MM.1S (cell line): ENCODE results near the gene DLG4.

Source experiments
- DNase-seq: peaks from one replicate; pipeline ENCODE4 v3.0.0-alpha.2; 2015
- H2AFZ ChIP-seq: fragments of 300-600 bp; sonication (generic); 2 replicates; pipeline ENCODE4 v1.6.0; 2016; ENCODE audit warnings: antibody characterized with exemption, low read length
- H3F3A ChIP-seq: fragments of 300-600 bp; sonication (generic); 2 replicates; pipeline ENCODE4 v1.6.1; 2016; ENCODE audit warnings: mild to moderate bottlenecking, antibody characterized with exemption, low read length, moderate library complexity, mixed read lengths; ENCODE audit not compliant: insufficient read depth
- H3K27ac ChIP-seq: fragments of 300-600 bp; sonication (generic); 2 replicates; pipeline ENCODE4 v1.5.1; 2016; ENCODE audit warnings: mild to moderate bottlenecking, low read length
- H3K27me3 ChIP-seq: fragments of 300-600 bp; sonication (generic); replicated peaks from 2 replicates; pipeline ENCODE4 v1.6.0; 2016; ENCODE audit warnings: low read length; ENCODE audit not compliant: insufficient read depth
- H3K36me3 ChIP-seq: fragments of 300-600 bp; sonication (generic); replicated peaks from 2 replicates; pipeline ENCODE4 v1.6.1; 2016; ENCODE audit warnings: mild to moderate bottlenecking, low read length, mixed read lengths; ENCODE audit not compliant: insufficient read depth
- H3K4me1 ChIP-seq: fragments of 300-600 bp; sonication (generic); 2 replicates; pipeline ENCODE4 v1.6.1; 2016; ENCODE audit warnings: low read length, mixed read lengths
- H3K4me2 ChIP-seq: fragments of 300-600 bp; sonication (generic); 2 replicates; pipeline ENCODE4 v1.6.0; 2016; ENCODE audit warnings: low read depth, low read length
- H3K4me3 ChIP-seq: fragments of 300-600 bp; sonication (generic); 2 replicates; pipeline ENCODE4 v1.5.1; 2016; ENCODE audit warnings: low read length, mixed read lengths
- H3K79me2 ChIP-seq: fragments of 300-600 bp; sonication (generic); 2 replicates; pipeline ENCODE4 v1.6.1; 2016; ENCODE audit warnings: mixed run types, low read length, mixed read lengths
- H3K9ac ChIP-seq: fragments of 300-600 bp; sonication (generic); 2 replicates; pipeline ENCODE4 v1.6.1; 2016; ENCODE audit warnings: low read length, mixed read lengths
- H3K9me2 ChIP-seq: fragments of 300-600 bp; sonication (generic); replicated peaks from 2 replicates; pipeline ENCODE4 v1.6.1; 2016; ENCODE audit warnings: mild to moderate bottlenecking, low read length, mixed read lengths; ENCODE audit not compliant: insufficient read depth
- H3K9me3 ChIP-seq: fragments of 300-600 bp; sonication (generic); replicated peaks from 2 replicates; pipeline ENCODE4 v1.6.1; 2016; ENCODE audit warnings: mild to moderate bottlenecking, low read length, mixed read lengths; ENCODE audit not compliant: insufficient read depth
- H4K20me1 ChIP-seq: fragments of 300-600 bp; sonication (generic); 2 replicates; pipeline ENCODE4 v1.6.1; 2016; ENCODE audit warnings: mild to moderate bottlenecking, low read length, moderate library complexity, mixed read lengths; ENCODE audit not compliant: insufficient read depth
- CTCF ChIP-seq: fragments of 300-600 bp; sonication (generic); IDR thresholded peaks from 2 replicates; pipeline ENCODE4 v1.5.1; 2016; ENCODE audit warnings: antibody characterized with exemption, low read length, mixed read lengths
- EZH2 ChIP-seq: fragments of 300-600 bp; sonication (generic); optimal IDR thresholded peaks from 2 replicates; pipeline ENCODE3; 2017; ENCODE audit warnings: low read depth, mild to moderate bottlenecking, antibody characterized with exemption, low read length, mixed read lengths
- EZH2phosphoT487 ChIP-seq: fragments of 300-600 bp; sonication (generic); IDR thresholded peaks from 2 replicates; pipeline ENCODE4 v1.6.1; 2018; ENCODE audit warnings: antibody characterized with exemption, low read length

Gene DLG4

GRCh38 chr17:7217113-7217987 is 2.3 kb downstream of the DLG4 start:
- Histone ChIP-seq H3F3A (no peaks in the 10 kb centered on the region), H3K36me3 (no peaks in the 10 kb centered on the region), H4K20me1 (no peaks in the 10 kb centered on the region), H3K4me1 (peaks cover 24% of the 10 kb centered on the region), H3K9me2 (no peaks in the 10 kb centered on the region), H3K27me3 (peaks cover 31% of the 10 kb centered on the region), H2AFZ (no peak overlapping the region), H3K27ac (no peak overlapping the region), H3K79me2 (peaks cover 29% of the 10 kb centered on the region), H3K9ac (no peak overlapping the region), H3K4me3 (no peak overlapping the region), H3K9me3 (no peaks in the 10 kb centered on the region), H3K4me2 (no peak overlapping the region)
- no peak for TF ChIP-seq EZH2
- TF ChIP-seq EZH2phosphoT487 = no peak
- no peak for TF ChIP-seq CTCF
- no peak for DNase-seq

GRCh38 chr17:7216242-7217112 is 3.2 kb downstream of the DLG4 start:
- Histone ChIP-seq H3K9ac (no peak overlapping the region), H3K4me2 (no peak overlapping the region), H3K79me2 (peaks cover 22% of the 10 kb centered on the region), H3K9me2 (no peaks in the 10 kb centered on the region), H3K9me3 (no peaks in the 10 kb centered on the region), H3K4me3 (no peak overlapping the region), H3K4me1 (peaks cover 24% of the 10 kb centered on the region), H3K27me3 (peaks cover 37% of the 10 kb centered on the region), H4K20me1 (no peaks in the 10 kb centered on the region), H3K36me3 (no peaks in the 10 kb centered on the region), H3F3A (no peaks in the 10 kb centered on the region), H3K27ac (no peak overlapping the region), H2AFZ (no peak overlapping the region)
- TF ChIP-seq EZH2phosphoT487 (no peak), EZH2 (no peak), CTCF (no peak)
- DNase-seq = no peak

GRCh38 chr17:7215652-7216180 is 3.9 kb downstream of the DLG4 start:
- no peak overlapping the region for H3K4me3 ChIP-seq

More at GRCh38 chr17:7215652-7216180, 3.9 kb downstream of the DLG4 start:
- H3K79me2 ChIP-seq = peaks cover 14% of the 10 kb centered on the region
- H4K20me1 ChIP-seq = no peaks in the 10 kb centered on the region
- H3K4me2 ChIP-seq = no peak overlapping the region
- no peak overlapping the region for H3K9ac ChIP-seq
- no peak overlapping the region for H2AFZ ChIP-seq
- no peaks in the 10 kb centered on the region for H3K9me3 ChIP-seq
- no peak for DNase-seq
- TF ChIP-seq CTCF = no peak
- no peak for TF ChIP-seq EZH2
- TF ChIP-seq EZH2phosphoT487 = no peak
- no peak overlapping the region for H3K27ac ChIP-seq
- peaks cover 43% of the 10 kb centered on the region for H3K27me3 ChIP-seq
- peaks cover 18% of the 10 kb centered on the region for H3K4me1 ChIP-seq
- H3K9me2 ChIP-seq = no peaks in the 10 kb centered on the region
- H3K36me3 ChIP-seq = no peaks in the 10 kb centered on the region
- no peaks in the 10 kb centered on the region for H3F3A ChIP-seq
